MM.1S (cell line): Measurements from ENCODE around the gene SLC27A4.

Experiments
- CTCF ChIP-seq: fragments of 300-600 bp; sonication (generic); IDR thresholded peaks from 2 replicates; pipeline ENCODE4 v1.5.1; 2016; ENCODE audit warnings: antibody characterized with exemption, low read length, mixed read lengths
- EZH2phosphoT487 ChIP-seq: fragments of 300-600 bp; sonication (generic); IDR thresholded peaks from 2 replicates; pipeline ENCODE4 v1.6.1; 2018; ENCODE audit warnings: antibody characterized with exemption, low read length

- no peak for TF ChIP-seq CTCF
- TF ChIP-seq EZH2phosphoT487, result no peak
Measured at GRCh38 chr9:128314697-128315096, 25.6 kb upstream of the SLC27A4 start.
